ENCODE results near the gene HTR3E.

Gene HTR3E, protein sequence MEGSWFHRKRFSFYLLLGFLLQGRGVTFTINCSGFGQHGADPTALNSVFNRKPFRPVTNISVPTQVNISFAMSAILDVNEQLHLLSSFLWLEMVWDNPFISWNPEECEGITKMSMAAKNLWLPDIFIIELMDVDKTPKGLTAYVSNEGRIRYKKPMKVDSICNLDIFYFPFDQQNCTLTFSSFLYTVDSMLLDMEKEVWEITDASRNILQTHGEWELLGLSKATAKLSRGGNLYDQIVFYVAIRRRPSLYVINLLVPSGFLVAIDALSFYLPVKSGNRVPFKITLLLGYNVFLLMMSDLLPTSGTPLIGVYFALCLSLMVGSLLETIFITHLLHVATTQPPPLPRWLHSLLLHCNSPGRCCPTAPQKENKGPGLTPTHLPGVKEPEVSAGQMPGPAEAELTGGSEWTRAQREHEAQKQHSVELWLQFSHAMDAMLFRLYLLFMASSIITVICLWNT

DNA sequence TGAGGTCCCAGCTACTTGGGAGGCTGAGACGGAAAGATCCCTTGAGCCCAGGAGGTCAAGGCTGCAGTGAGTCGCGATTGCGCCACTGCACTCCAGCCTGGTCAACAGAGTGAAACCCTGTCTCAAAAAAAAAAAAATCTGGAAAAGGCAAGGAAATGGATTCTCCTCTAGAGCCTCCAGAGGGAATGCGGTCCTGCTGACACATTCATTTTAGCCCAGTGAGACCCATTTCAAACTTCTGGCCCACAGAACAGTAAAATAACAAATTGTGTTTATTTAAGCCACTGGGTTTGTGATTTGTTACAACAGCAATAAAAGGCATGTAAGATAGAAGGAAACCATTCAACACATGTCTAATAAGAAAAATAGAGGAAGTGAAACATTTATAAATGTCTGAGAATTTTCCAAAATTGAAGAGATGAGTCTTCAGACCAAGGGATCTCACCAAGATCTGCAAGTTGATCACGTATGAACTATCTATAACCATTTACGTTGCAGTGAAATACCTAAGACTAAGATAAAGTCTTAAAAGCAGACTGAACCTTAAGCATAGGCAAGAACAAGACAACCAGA, at the start of gene HTR3E:
Gene HTR3E (plus strand): TSS at position 254 of the 573 bp plus-strand sequence. CDS start 466 bp downstream, outside the sequence.
- TF ChIP-seq, protein P1, sequence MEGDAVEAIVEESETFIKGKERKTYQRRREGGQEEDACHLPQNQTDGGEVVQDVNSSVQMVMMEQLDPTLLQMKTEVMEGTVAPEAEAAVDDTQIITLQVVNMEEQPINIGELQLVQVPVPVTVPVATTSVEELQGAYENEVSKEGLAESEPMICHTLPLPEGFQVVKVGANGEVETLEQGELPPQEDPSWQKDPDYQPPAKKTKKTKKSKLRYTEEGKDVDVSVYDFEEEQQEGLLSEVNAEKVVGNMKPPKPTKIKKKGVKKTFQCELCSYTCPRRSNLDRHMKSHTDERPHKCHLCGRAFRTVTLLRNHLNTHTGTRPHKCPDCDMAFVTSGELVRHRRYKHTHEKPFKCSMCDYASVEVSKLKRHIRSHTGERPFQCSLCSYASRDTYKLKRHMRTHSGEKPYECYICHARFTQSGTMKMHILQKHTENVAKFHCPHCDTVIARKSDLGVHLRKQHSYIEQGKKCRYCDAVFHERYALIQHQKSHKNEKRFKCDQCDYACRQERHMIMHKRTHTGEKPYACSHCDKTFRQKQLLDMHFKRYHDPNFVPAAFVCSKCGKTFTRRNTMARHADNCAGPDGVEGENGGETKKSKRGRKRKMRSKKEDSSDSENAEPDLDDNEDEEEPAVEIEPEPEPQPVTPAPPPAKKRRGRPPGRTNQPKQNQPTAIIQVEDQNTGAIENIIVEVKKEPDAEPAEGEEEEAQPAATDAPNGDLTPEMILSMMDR (IDR thresholded peaks at IDR 0.05) = no peak
- TF ChIP-seq ZFX (IDR thresholded peaks at IDR 0.05; ENCODE audit: borderline replicate concordance) = no peak

DNA sequence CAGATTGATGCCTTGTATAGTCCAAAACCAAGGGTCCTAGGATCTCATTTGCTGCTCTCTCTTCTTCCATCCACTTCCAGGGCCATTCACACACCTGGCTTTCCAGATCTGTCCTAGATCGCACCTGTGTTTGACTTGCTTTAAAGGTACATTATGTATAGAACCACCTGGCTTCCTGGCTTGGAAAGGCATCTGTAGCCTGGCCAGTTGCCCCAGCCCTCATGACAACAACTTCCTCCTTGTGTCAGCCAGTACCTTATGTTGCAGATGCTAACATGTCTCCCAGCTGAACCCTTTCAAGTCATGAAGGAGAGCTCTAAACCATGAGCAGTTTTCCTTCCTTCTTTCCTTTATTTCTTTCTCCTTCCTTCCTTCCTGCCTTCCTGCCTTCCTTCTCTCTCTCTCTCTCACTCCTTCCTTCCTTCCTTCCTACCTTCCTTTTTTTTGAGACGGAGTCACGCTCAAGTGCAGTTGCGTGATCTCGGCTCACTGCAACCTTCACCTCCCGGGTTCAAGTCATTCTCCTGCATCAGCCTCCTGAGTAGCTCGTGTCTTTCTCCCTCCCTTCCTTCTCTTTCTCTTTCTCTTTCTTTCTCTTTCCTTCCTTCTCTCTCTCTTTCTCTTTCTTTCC, 46.5 kb upstream of the HTR3E start:
- TF ChIP-seq, protein P1 (IDR thresholded peaks at IDR 0.05) = no peak
- no peak for TF ChIP-seq ZFX (IDR thresholded peaks at IDR 0.05; ENCODE audit: borderline replicate concordance)
- H3K27ac ChIP-seq = no peak overlapping the region

More for the DNA sequence above, at the start of gene HTR3E:
- no peak within 1 kb of the TSS for H3K27ac ChIP-seq

DNA sequence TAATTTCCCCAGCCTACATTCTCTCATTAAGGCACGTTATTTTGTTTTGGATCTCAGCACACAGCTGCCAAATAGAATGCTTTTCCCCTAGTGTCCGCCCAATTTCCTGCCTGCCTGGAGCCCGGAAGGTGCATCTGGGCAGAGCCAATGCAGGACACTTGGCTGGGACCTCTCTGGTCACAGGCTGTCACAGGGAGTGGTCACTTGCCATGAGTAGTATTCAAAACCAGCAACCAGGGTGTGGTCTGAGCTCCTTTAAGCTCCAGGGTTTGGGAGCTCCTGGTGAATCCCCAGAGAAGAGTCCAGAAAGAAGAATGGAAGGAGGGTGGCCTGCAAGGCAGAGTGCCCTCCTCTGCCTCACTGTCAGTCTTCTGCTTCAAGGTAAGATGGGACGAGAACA, 44.1 kb upstream of the HTR3E start, which contains the start of gene HTR3C:
Gene HTR3C (plus strand): TSS at position 281 of the 400 bp plus-strand sequence. CDS start 34 bp downstream, at position 315.
- no peak for TF ChIP-seq ZFX (IDR thresholded peaks at IDR 0.05; ENCODE audit: borderline replicate concordance)
- TF ChIP-seq, protein P1 (IDR thresholded peaks at IDR 0.05) = no peak
- no peak within 1 kb of the TSS for H3K27ac ChIP-seq

DNA sequence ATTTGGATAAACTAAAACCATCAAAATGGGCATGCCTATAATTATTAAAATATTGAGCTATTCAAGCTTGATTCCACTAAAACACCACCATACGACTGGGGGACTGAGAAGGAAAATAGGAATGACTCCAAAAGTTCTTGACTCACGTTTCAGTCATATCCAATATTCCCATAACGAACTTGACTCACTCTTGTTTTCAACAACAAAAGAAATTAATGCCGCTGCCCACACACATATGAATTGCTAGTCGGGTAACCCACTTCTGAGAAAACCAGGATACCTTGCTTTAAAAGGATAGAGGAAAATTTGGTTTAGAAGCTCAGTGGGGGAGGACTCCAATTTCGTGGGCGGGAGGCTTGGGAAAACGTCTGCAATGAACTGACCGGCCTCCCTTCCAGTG, 38.8 kb upstream of the HTR3E start:
- H3K27ac ChIP-seq = no peak overlapping the region
- no peak for TF ChIP-seq ZFX (IDR thresholded peaks at IDR 0.05; ENCODE audit: borderline replicate concordance)
- TF ChIP-seq, protein P1 (IDR thresholded peaks at IDR 0.05) = no peak

DNA sequence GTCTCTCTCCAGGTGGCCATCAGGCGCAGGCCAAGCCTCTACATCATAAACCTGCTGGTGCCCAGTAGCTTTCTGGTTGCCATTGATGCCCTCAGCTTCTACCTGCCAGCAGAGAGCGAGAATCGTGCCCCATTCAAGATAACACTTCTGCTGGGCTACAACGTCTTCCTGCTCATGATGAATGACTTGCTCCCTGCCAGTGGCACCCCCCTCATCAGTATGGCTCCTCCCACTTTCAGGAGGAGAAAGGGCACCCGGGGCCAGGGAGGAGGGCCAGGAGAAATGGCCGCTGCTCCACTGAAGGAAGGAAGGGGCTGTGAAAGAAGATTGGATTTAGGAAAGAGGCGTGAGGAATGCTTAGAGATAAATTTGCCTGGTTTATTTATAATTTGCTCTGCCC, 37.4 kb upstream of the HTR3E start:
- TF ChIP-seq, protein P1 (IDR thresholded peaks at IDR 0.05) = no peak
- no peak for TF ChIP-seq ZFX (IDR thresholded peaks at IDR 0.05; ENCODE audit: borderline replicate concordance)
- H3K27ac ChIP-seq = no peak overlapping the region

DNA sequence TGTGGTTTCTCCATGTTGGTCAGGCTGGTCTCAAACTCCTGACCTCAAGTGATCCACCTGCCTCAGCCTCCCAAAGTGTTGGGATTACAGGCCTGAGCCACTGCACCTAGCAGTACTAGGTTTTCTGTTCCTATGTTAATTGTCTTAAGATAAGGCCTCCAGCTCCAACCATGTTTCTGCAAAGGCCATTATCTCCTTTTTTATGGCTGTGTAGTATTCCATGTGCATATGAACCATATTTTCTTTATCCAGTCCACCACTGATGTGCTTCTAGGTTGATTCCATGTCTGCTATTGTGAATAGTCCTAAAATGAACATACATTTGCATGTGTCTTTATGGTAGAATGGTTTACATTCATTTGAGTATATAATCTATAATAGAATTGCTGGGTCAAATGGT, 34.2 kb upstream of the HTR3E start:
- no peak overlapping the region for H3K27ac ChIP-seq
- TF ChIP-seq ZFX (IDR thresholded peaks at IDR 0.05; ENCODE audit: borderline replicate concordance) = no peak
- TF ChIP-seq, protein P1 (IDR thresholded peaks at IDR 0.05) = no peak
